ENCODE data around the gene RNF31. TPM values are rescaled to one million over a fixed set of nuclear protein-coding genes. Genes with fewer than 3 reads are reported as not detected.
"Not testable (repeated sequence)": the region's sequence is repeated elsewhere in the genome, so short reads cannot be mapped to it uniquely, and the experiment has no call there.

RNF31 gene
- total and polyA plus RNA-seq, 4 experiments from 2014 or later: 44.3 to 113 (median 91.8) TPM

DNA sequence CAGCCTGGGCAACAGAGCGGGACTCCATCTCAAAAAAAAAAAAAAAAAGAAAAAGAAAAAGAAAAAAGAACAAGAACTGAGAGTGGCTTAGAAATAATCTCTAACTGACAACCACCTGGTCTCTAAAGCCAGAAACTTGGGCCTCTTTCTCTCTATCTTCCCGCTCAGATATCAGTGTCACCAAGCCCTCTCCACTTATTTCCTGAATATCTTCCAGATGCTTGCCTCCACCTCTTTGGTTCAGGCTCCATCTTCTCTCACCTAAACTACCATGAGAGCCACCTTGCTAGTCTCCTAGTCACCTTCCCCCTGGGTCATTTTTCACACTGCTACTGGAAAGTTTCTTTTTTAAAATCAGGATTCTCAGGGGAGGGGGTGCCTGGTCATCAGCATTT, 49.8 kb downstream of the RNF31 start:
- Histone ChIP-seq H3K36me3 (ENCODE audit: insufficient read depth, low read length) (peaks cover 10% of the 10 kb centered on the region), H3K27me3 (ENCODE audit: insufficient read depth, low read length) (no peaks in the 10 kb centered on the region), H3K4me3 (ENCODE audit: low read length in 2 of 2) (no peak overlapping the region), H3K27ac (ENCODE audit: low read depth, low read length) (no peak overlapping the region), H3K9me3 (ENCODE audit: control insufficient read depth in 1 of 2, low read length in 2 of 2) (no peaks in the 10 kb centered on the region), H3K4me1 (ENCODE audit: insufficient read depth, low read length) (peaks cover 37% of the 10 kb centered on the region)
- Mint-ChIP-seq H3K4me1 (peaks cover 36 to 65% (median 47%) of the 10 kb centered on the region in 4 donors), H3K27me3 (no peaks in the 10 kb centered on the region), H3K27ac (peak overlapping the region; percentile 66 to 97 (median 92)), H3K4me3 (peak overlapping the region; percentile 59 to 98 (median 82)), H3K9me3 (peaks cover 0 to 5% (median 0%) of the 10 kb centered on the region in 8 donors), H3K36me3 (peaks cover 26 to 40% of the 10 kb centered on the region in 2 donors)
- CTCF ChIA-PET (ENCODE audit: partially characterized antibody): interaction anchor here (0.7 to 3.7 kb wide), 2 partner anchors 18 to 220 kb away, joined by 4 to 23 read pairs; partner anchors contain the start of genes CHMP4A and MDP1
- DNase-seq: no peak
- intact Hi-C loops (cut with micrococcal nuclease): no loop called here
- POLR2A ChIA-PET (ENCODE audit: partially characterized antibody): interaction anchor here (1.5 to 4.3 kb wide), 7 partner anchors 10 to 234 kb away, joined by 3 to 107 read pairs (median 19); partner anchors contain the start of genes CBLN3, CHMP4A, KHNYN and MDP1

DNA sequence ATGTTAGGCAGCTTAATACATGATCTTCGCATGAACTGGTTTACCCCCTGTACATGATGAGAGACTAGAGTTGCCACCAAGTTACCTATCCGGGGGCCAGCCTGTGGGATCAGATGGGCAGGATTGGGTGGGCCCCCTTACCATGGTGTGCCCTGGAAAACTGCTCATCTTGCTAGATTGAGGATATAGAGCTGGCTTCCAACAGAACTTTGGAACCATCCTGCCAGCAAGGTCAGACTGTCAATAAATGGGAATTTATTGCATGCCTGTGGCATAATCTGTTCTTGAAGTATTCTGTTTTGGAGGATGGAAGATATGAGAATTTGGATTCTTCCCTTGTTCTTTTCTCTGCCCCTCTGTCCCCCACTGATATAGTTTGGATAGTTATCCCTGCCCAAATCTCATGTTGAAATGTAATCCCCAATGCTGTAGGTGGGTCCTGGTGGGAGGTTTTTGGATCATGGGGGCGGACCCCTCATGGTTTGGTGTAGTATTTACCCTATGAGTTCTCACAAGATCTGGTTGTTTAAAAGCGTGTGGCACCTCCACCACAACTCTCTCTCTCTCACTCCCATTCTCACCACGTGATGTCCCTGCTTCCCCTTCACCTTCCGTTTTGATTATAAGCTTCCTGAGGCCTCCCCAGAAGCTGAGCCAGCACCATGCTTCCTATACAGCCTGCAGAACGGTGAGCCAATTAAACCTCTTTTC, 51.7 kb downstream of the RNF31 start:
- H3K36me3 ChIP-seq (ENCODE audit: insufficient read depth, low read length): no peaks in the 10 kb centered on the region
- ChIA-PET POLR2A (ENCODE audit: partially characterized antibody) (interaction anchor here (1.0 to 1.5 kb wide), 3 partner anchors 10 to 17 kb away, joined by 3 to 5 read pairs (median 4); partner anchors contain the start of gene MDP1), CTCF (ENCODE audit: partially characterized antibody) (interaction anchor here (0.7 to 1.1 kb wide), 3 partner anchors 38 to 282 kb away, joined by 3 to 4 read pairs (median 4); partner anchors contain the start of genes IRF9 and TINF2)
- no peak for DNase-seq
- peaks cover 0 to 9% (median 0%) of the 10 kb centered on the region in 8 donors for H3K9me3 Mint-ChIP-seq
- H3K27me3 ChIP-seq (ENCODE audit: insufficient read depth, low read length): no peaks in the 10 kb centered on the region
- peak overlapping the region in 5 of 7 donors; percentile 37 to 97 (median 71) for H3K27ac Mint-ChIP-seq
- intact Hi-C loops (cut with micrococcal nuclease): no loop called here
- no peak overlapping the region for H3K27ac ChIP-seq (ENCODE audit: low read depth, low read length)
- peaks cover 29 to 45% of the 10 kb centered on the region in 2 donors for H3K36me3 Mint-ChIP-seq
- H3K4me1 Mint-ChIP-seq: peaks cover 32 to 58% (median 43%) of the 10 kb centered on the region in 4 donors
- peak overlapping the region in 4 of 8 donors; percentile 32 to 67 (median 50) for H3K4me3 Mint-ChIP-seq
- H3K9me3 ChIP-seq (ENCODE audit: control insufficient read depth in 1 of 2, low read length in 2 of 2): no peaks in the 10 kb centered on the region
- H3K4me3 ChIP-seq (ENCODE audit: low read length in 2 of 2): no peak overlapping the region
- peaks cover 36% of the 10 kb centered on the region for H3K4me1 ChIP-seq (ENCODE audit: insufficient read depth, low read length)
- H3K27me3 Mint-ChIP-seq: no peaks in the 10 kb centered on the region

- POLR2A ChIA-PET (ENCODE audit: partially characterized antibody): interaction anchor here (1.6 kb wide), 2 partner anchors 11 to 14 kb away, joined by 7 to 8 read pairs; partner anchors contain the start of genes CHMP4A and IPO4
- H3K36me3 ChIP-seq (ENCODE audit: insufficient read depth, low read length): peaks cover 21% of the 10 kb centered on the region
- Mint-ChIP-seq H3K36me3 (peaks cover 49 to 62% of the 10 kb centered on the region in 2 donors), H3K4me1 (peaks cover 18 to 39% (median 35%) of the 10 kb centered on the region in 4 donors), H3K27ac (peak overlapping the region in 1 of 7 donors; percentile 76)
- H3K4me3 ChIP-seq (ENCODE audit: low read length in 2 of 2); H3K9me3 ChIP-seq (ENCODE audit: control insufficient read depth in 1 of 2, low read length in 2 of 2); DNase-seq; H3K27me3 ChIP-seq (ENCODE audit: insufficient read depth, low read length); H3K4me1 ChIP-seq (ENCODE audit: insufficient read depth, low read length); CTCF ChIA-PET (ENCODE audit: partially characterized antibody); H3K27me3 Mint-ChIP-seq; H3K9me3 Mint-ChIP-seq; H3K4me3 Mint-ChIP-seq; H3K27ac ChIP-seq (ENCODE audit: low read depth, low read length); intact Hi-C loops (cut with micrococcal nuclease): not testable (repeated sequence)
Measured at GRCh38 chr14:24202538-24202937, 55.2 kb downstream of the RNF31 start.

DNA sequence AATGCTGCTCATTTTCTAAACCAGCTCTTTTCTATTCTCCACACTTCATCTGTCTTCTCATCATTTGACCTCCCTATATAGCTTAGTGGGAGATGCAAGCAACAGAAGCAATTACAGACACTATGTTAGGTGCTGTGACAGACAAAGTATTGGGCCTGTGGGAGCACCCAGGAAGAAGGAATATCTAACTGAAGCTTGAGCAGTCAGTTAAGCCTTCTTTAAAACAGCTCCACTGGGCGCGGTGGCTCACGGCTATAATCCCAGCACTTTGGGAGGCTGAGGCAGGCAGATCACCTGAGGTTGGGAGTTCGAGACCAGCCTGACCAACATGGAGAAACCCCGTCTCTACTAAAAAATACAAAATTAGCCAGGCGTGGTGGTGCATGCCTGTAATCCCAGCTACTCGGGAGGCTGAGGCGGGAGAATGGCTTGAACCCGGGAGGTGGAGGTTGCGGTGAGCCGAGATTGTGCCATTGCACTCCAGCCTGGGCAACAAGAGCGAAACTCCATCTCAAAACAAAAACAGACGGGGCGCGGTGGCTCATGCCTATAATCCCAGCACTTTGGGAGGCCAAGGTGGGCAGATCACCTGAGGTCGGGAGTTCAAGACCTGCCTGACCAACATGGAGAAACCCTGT, 56.1 kb downstream of the RNF31 start:
- Mint-ChIP-seq H3K4me1 (peaks cover 17 to 38% (median 34%) of the 10 kb centered on the region in 4 donors), H3K27ac (peak overlapping the region in 3 of 7 donors; percentile 31 to 76 (median 39)), H3K36me3 (peaks cover 53 to 66% of the 10 kb centered on the region in 2 donors)
- DNase-seq; H3K9me3 ChIP-seq (ENCODE audit: control insufficient read depth in 1 of 2, low read length in 2 of 2); H3K27me3 Mint-ChIP-seq; H3K4me1 ChIP-seq (ENCODE audit: insufficient read depth, low read length); H3K4me3 Mint-ChIP-seq; intact Hi-C loops (cut with micrococcal nuclease); H3K27me3 ChIP-seq (ENCODE audit: insufficient read depth, low read length); H3K4me3 ChIP-seq (ENCODE audit: low read length in 2 of 2); H3K27ac ChIP-seq (ENCODE audit: low read depth, low read length); H3K9me3 Mint-ChIP-seq: not testable (repeated sequence)
- POLR2A ChIA-PET (ENCODE audit: partially characterized antibody): interaction anchor here (0.8 to 5.2 kb wide), 5 partner anchors 8 to 35 kb away, joined by 3 to 32 read pairs (median 7); partner anchors contain the start of genes CHMP4A, IPO4, MDP1 and TM9SF1
- CTCF ChIA-PET (ENCODE audit: partially characterized antibody): interaction anchor here (0.7 to 1.5 kb wide), 3 partner anchors 9 to 40 kb away, joined by 3 to 8 read pairs (median 3); partner anchors contain the start of gene MDP1
- H3K36me3 ChIP-seq (ENCODE audit: insufficient read depth, low read length): peaks cover 29% of the 10 kb centered on the region

DNA sequence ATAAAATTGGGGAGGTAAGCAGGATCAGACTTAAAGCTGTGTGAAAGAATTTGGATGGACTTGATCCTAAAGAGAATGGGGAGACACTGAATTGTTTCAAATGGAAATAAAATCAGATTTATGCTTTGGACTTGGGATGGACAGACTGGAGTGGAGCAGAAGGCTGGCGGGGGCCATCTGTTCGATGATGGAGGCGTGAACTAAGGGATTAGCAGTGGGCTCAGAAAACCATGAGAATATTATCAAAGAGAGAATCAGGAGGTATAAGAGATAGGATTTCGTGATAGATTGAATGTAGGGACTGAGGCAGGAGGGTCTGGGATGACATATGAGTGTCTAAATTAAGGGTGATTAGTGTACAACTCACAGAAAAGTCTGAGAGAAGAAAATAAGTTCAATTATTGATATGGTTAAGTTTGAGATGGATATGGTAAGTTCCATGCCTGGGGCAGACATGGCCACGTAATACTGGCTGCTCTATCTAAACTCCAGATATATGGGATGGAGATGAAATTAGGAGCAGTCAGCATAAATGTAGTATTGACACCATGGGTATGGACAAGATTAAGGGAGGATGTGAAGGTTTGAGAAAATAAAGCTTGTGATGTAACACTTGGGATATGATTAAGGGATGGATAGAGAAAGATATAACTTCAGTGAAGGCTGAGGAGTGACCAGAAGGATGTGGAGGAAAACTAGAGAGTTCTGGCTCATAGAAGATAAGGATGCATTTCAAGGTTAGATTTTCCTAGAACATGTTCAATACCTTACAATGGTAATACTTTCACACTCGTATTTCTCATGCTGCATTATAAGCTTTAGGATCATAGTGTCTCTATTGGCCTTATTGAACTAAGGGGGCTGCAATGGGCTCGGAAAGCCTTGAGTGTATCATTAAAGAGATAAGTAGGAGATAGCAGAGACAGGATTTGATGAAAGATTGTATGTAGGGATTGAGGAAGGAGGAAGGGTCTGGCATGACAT, 57.2 kb downstream of the RNF31 start:
- Mint-ChIP-seq H3K27me3 (no peaks in the 10 kb centered on the region), H3K4me3 (no peak overlapping the region), H3K27ac (peak overlapping the region in 6 of 7 donors; percentile 2 to 47 (median 37)), H3K9me3 (peaks cover 0 to 7% (median 0%) of the 10 kb centered on the region in 8 donors), H3K36me3 (peaks cover 48 to 65% of the 10 kb centered on the region in 2 donors), H3K4me1 (peaks cover 9 to 32% (median 25%) of the 10 kb centered on the region in 4 donors)
- ChIA-PET POLR2A (ENCODE audit: partially characterized antibody) (interaction anchor here (0.9 to 5.2 kb wide), 3 partner anchors 9 to 16 kb away, joined by 3 to 32 read pairs (median 7); partner anchors contain the start of genes IPO4 and TM9SF1), CTCF (ENCODE audit: partially characterized antibody) (interaction anchor here (1.3 to 1.5 kb wide), 2 partner anchors 8 to 11 kb away, joined by 3 to 8 read pairs; partner anchors contain the start of gene MDP1)
- Histone ChIP-seq H3K9me3 (ENCODE audit: control insufficient read depth in 1 of 2, low read length in 2 of 2) (no peaks in the 10 kb centered on the region), H3K27me3 (ENCODE audit: insufficient read depth, low read length) (no peaks in the 10 kb centered on the region), H3K36me3 (ENCODE audit: insufficient read depth, low read length) (peaks cover 40% of the 10 kb centered on the region), H3K4me1 (ENCODE audit: insufficient read depth, low read length) (no peaks in the 10 kb centered on the region), H3K27ac (ENCODE audit: low read depth, low read length) (no peak overlapping the region), H3K4me3 (ENCODE audit: low read length in 2 of 2) (no peak overlapping the region)
- no peak for DNase-seq
- intact Hi-C loops (cut with micrococcal nuclease): no loop called here
